ENCODE results near the gene CNTNAP2. TPM values are rescaled to one million over a fixed set of nuclear protein-coding genes. Genes with fewer than 3 reads are reported as not detected.

The CNTNAP2 gene
- total and polyA plus RNA-seq, 2 experiments from 2014 or later: not detected

DNA sequence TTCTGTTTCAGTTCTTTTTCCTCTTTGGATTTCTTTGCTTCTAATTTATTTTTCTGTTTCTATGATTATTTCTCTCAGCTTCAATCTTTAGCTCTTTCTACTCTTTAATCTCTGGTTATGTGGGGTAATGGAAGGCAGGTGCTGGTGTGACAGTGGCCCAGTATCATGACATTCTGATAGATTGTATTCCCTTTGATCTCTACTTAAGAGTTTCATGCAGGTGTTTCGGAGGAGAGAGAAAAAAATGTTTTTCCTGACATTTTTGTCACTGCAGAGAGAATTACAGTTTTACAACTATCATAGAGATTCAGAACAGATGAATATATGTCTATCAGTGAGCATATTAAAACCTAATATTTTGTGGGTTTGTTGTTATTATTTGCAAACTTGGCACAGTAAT lies 524.9 kb downstream of the CNTNAP2 start:
- no peak overlapping the region for H3K4me2 ChIP-seq (ENCODE audit: unreplicated experiment)
- no peak overlapping the region for H2AFZ ChIP-seq
- no peaks in the 10 kb centered on the region for H3K36me3 ChIP-seq (ENCODE audit: low read depth)
- no peak for TF ChIP-seq EZH2phosphoT487 (IDR thresholded peaks at IDR 0.05; ENCODE audit: insufficient read depth, low read depth)
- TF ChIP-seq EZH2 (IDR thresholded peaks at IDR 0.05; ENCODE audit: insufficient read depth, poor library complexity, severe bottlenecking): no peak
- no peaks in the 10 kb centered on the region for H3K79me2 ChIP-seq (ENCODE audit: insufficient read depth)
- no peak overlapping the region for H3K4me3 ChIP-seq
- H4K20me1 ChIP-seq (ENCODE audit: insufficient read depth): no peaks in the 10 kb centered on the region
- H3K4me1 ChIP-seq (ENCODE audit: insufficient read depth): no peaks in the 10 kb centered on the region
- no peaks in the 10 kb centered on the region for H3K9me3 ChIP-seq (ENCODE audit: low read depth)
- no peak for DNase-seq
- H3K27ac ChIP-seq: no peak overlapping the region
- no peaks in the 10 kb centered on the region for H3K27me3 ChIP-seq (replicated peaks; ENCODE audit: insufficient read depth)
- H3K9ac ChIP-seq: no peak overlapping the region
- WGBS, 2 experiments (ENCODE audit: low coverage in 1 of 2, low lambda C conversion rate in 2 of 2, missing lambda C conversion rate in 2 of 2): 0 to 2% methylated on average over 1 of the region's 1 CpG
- H3K9me2 ChIP-seq (ENCODE audit: insufficient read depth): no peaks in the 10 kb centered on the region
- in situ Hi-C loops (cut with MboI): no loop called here
- no peaks in the 10 kb centered on the region for H3F3A ChIP-seq (ENCODE audit: insufficient read depth)

DNA sequence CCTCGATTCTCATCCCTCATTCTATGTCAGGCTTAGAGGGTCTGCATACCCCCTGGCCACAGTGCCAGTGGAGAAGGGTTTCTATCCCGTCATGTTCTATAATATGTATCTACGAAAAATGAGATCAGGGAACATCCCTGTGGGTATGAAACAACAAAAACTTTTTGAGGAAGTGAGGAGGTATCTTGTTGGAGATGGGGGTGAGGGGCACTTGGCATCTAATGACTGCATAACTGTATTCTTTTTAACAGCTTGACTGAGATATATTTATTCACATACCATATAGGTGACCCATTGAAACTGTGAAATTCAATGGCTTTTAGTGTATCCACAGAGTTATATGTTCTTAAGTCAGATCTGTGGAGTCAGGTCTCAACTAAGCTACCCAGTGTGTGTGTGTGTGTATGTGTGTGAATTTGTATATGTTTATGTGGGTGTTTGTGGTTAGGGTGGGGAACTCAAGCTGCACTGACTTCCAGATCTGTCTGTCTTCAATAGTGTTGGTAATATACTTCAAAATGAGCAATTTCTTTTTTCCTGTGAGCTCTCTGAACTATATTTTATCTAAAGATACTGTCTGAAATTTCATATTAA lies 528.9 kb downstream of the CNTNAP2 start:
- no peak overlapping the region for H3K27ac ChIP-seq
- peaks cover 7% of the 10 kb centered on the region for H3K9me3 ChIP-seq (ENCODE audit: low read depth)
- H3K4me2 ChIP-seq (ENCODE audit: unreplicated experiment): no peak overlapping the region
- in situ Hi-C loops (cut with MboI): no loop called here
- H4K20me1 ChIP-seq (ENCODE audit: insufficient read depth): no peaks in the 10 kb centered on the region
- no peaks in the 10 kb centered on the region for H3F3A ChIP-seq (ENCODE audit: insufficient read depth)
- DNase-seq: no peak
- WGBS, 2 experiments (ENCODE audit: low coverage in 1 of 2, low lambda C conversion rate in 2 of 2, missing lambda C conversion rate in 2 of 2): 14 to 21% methylated on average over 3 of the region's 3 CpGs
- H3K9me2 ChIP-seq (ENCODE audit: insufficient read depth): no peaks in the 10 kb centered on the region
- no peaks in the 10 kb centered on the region for H3K27me3 ChIP-seq (replicated peaks; ENCODE audit: insufficient read depth)
- H3K4me3 ChIP-seq: no peak overlapping the region
- no peak overlapping the region for H3K9ac ChIP-seq
- H3K4me1 ChIP-seq (ENCODE audit: insufficient read depth): no peaks in the 10 kb centered on the region
- TF ChIP-seq EZH2 (IDR thresholded peaks at IDR 0.05; ENCODE audit: insufficient read depth, poor library complexity, severe bottlenecking) (no peak), EZH2phosphoT487 (IDR thresholded peaks at IDR 0.05; ENCODE audit: insufficient read depth, low read depth) (no peak)
- H3K79me2 ChIP-seq (ENCODE audit: insufficient read depth): no peaks in the 10 kb centered on the region
- no peak overlapping the region for H2AFZ ChIP-seq
- H3K36me3 ChIP-seq (ENCODE audit: low read depth): no peaks in the 10 kb centered on the region

- no peak overlapping the region for H2AFZ ChIP-seq
- H3K27me3 ChIP-seq (replicated peaks; ENCODE audit: insufficient read depth): no peaks in the 10 kb centered on the region
- H3K4me1 ChIP-seq (ENCODE audit: insufficient read depth): no peaks in the 10 kb centered on the region
- H3K27ac ChIP-seq: no peak overlapping the region
- no peak for DNase-seq
- no peak overlapping the region for H3K4me2 ChIP-seq (ENCODE audit: unreplicated experiment)
- no peaks in the 10 kb centered on the region for H3K36me3 ChIP-seq (ENCODE audit: low read depth)
- H3K9ac ChIP-seq: no peak overlapping the region
- WGBS, 2 experiments (ENCODE audit: low coverage in 1 of 2, low lambda C conversion rate in 2 of 2, missing lambda C conversion rate in 2 of 2): 0 to 5% methylated on average over 2 of the region's 2 CpGs
- H3K9me2 ChIP-seq (ENCODE audit: insufficient read depth): no peaks in the 10 kb centered on the region
- no peak overlapping the region for H3K4me3 ChIP-seq
- TF ChIP-seq EZH2 (IDR thresholded peaks at IDR 0.05; ENCODE audit: insufficient read depth, poor library complexity, severe bottlenecking): no peak
- no peak for TF ChIP-seq EZH2phosphoT487 (IDR thresholded peaks at IDR 0.05; ENCODE audit: insufficient read depth, low read depth)
- no peaks in the 10 kb centered on the region for H3K79me2 ChIP-seq (ENCODE audit: insufficient read depth)
- H4K20me1 ChIP-seq (ENCODE audit: insufficient read depth): no peaks in the 10 kb centered on the region
- H3K9me3 ChIP-seq (ENCODE audit: low read depth): peaks cover 7% of the 10 kb centered on the region
- in situ Hi-C loops (cut with MboI): no loop called here
- H3F3A ChIP-seq (ENCODE audit: insufficient read depth): no peaks in the 10 kb centered on the region
Observed at GRCh38 chr7:146647445-146647844, 530.8 kb downstream of the CNTNAP2 start.

DNA sequence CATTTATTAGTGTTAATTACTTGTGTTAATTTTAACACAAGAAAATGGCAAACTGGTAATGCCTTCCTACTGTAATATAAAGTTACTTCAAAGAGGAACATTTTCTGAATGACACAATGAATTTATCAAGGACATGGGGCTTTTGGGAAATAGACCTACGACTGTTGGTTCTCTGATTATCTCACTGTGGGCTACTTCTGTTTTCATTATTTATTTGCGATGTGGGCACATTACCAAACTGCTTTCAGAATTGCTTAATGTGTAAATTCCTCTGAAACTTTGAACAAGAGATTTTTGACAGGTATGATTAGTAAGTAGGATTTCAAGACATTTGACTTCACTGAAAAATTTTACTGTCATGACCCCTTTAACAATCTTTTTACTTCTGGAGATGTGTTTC lies 535.6 kb downstream of the CNTNAP2 start:
- no peaks in the 10 kb centered on the region for H3K27me3 ChIP-seq (replicated peaks; ENCODE audit: insufficient read depth)
- no peaks in the 10 kb centered on the region for H3K79me2 ChIP-seq (ENCODE audit: insufficient read depth)
- H3K9me3 ChIP-seq (ENCODE audit: low read depth): peaks cover 7% of the 10 kb centered on the region
- H3K4me3 ChIP-seq: no peak overlapping the region
- no peak overlapping the region for H3K4me2 ChIP-seq (ENCODE audit: unreplicated experiment)
- H3K9me2 ChIP-seq (ENCODE audit: insufficient read depth): no peaks in the 10 kb centered on the region
- no peak overlapping the region for H3K27ac ChIP-seq
- H4K20me1 ChIP-seq (ENCODE audit: insufficient read depth): no peaks in the 10 kb centered on the region
- in situ Hi-C loops (cut with MboI): no loop called here
- DNase-seq: no peak
- WGBS, 2 experiments (ENCODE audit: low coverage in 1 of 2, low lambda C conversion rate in 2 of 2, missing lambda C conversion rate in 2 of 2): 9 to 11% methylated on average over 2 of the region's 2 CpGs
- H2AFZ ChIP-seq: no peak overlapping the region
- H3K4me1 ChIP-seq (ENCODE audit: insufficient read depth): no peaks in the 10 kb centered on the region
- no peaks in the 10 kb centered on the region for H3F3A ChIP-seq (ENCODE audit: insufficient read depth)
- no peak for TF ChIP-seq EZH2 (IDR thresholded peaks at IDR 0.05; ENCODE audit: insufficient read depth, poor library complexity, severe bottlenecking)
- TF ChIP-seq EZH2phosphoT487 (IDR thresholded peaks at IDR 0.05; ENCODE audit: insufficient read depth, low read depth): no peak
- H3K36me3 ChIP-seq (ENCODE audit: low read depth): no peaks in the 10 kb centered on the region
- no peak overlapping the region for H3K9ac ChIP-seq

DNA sequence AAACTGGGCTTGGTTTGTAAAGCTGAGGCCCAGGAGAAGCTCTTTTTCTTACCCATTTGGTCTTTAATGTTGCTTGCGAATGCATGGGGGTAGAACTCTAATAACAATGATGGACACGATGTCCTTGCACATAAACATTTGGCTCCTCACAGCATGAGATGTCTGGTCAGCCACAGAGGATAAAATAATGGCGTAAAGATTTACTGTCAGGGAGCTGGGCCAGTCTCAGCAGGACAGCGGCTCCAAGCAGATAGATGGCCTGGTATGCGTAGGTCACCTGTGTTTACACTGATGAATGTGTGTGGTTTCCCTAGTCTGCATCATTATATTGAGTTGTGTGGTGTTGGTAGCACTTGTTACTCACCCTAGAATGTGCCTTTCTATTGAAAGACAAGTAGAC lies 537.4 kb downstream of the CNTNAP2 start:
- H3K9me3 ChIP-seq (ENCODE audit: low read depth): peaks cover under 1% of the 10 kb centered on the region
- no peaks in the 10 kb centered on the region for H4K20me1 ChIP-seq (ENCODE audit: insufficient read depth)
- H3K36me3 ChIP-seq (ENCODE audit: low read depth): no peaks in the 10 kb centered on the region
- no peak overlapping the region for H3K4me2 ChIP-seq (ENCODE audit: unreplicated experiment)
- no peaks in the 10 kb centered on the region for H3F3A ChIP-seq (ENCODE audit: insufficient read depth)
- H3K4me1 ChIP-seq (ENCODE audit: insufficient read depth): no peaks in the 10 kb centered on the region
- TF ChIP-seq EZH2phosphoT487 (IDR thresholded peaks at IDR 0.05; ENCODE audit: insufficient read depth, low read depth) (no peak), EZH2 (IDR thresholded peaks at IDR 0.05; ENCODE audit: insufficient read depth, poor library complexity, severe bottlenecking) (no peak)
- no peak overlapping the region for H3K27ac ChIP-seq
- in situ Hi-C loops (cut with MboI): no loop called here
- WGBS, 2 experiments (ENCODE audit: low coverage in 1 of 2, low lambda C conversion rate in 2 of 2, missing lambda C conversion rate in 2 of 2): 20 to 27% methylated on average over 5 of the region's 5 CpGs
- H3K4me3 ChIP-seq: no peak overlapping the region
- no peak overlapping the region for H2AFZ ChIP-seq
- no peaks in the 10 kb centered on the region for H3K79me2 ChIP-seq (ENCODE audit: insufficient read depth)
- H3K9me2 ChIP-seq (ENCODE audit: insufficient read depth): no peaks in the 10 kb centered on the region
- no peak for DNase-seq
- H3K27me3 ChIP-seq (replicated peaks; ENCODE audit: insufficient read depth): no peaks in the 10 kb centered on the region
- no peak overlapping the region for H3K9ac ChIP-seq

All from GM23248 (cell line).